ENCODE results near the gene UGT2B15.
"Not testable (repeated sequence)": the region's sequence is repeated elsewhere in the genome, so short reads cannot be mapped to it uniquely, and the experiment has no call there.

UGT2B15 gene

DNA sequence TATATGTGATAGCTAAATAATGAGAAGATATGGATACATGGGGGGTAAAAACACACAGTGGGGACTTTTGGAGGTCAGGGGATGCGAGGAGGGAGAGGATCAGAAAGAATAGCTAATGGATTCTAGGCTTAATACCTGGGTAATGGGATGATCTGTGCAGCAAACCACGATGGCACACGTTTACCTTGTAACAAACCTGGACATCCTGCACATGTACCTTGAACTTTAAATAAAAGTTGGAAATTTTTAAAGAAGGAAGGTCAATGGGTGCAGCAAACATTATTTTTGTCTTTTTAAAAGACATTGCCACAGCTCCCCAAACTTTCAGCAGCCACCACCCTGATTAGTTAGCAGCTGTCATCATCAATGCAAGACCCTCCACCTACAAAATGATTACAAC is 29.7 kb upstream of the UGT2B15 start:
- in situ Hi-C loops (cut with MboI; ENCODE audit: low sequenced_read_pairs, unreplicated experiment) = no loop called here
- TF ChIP-seq, protein P1, sequence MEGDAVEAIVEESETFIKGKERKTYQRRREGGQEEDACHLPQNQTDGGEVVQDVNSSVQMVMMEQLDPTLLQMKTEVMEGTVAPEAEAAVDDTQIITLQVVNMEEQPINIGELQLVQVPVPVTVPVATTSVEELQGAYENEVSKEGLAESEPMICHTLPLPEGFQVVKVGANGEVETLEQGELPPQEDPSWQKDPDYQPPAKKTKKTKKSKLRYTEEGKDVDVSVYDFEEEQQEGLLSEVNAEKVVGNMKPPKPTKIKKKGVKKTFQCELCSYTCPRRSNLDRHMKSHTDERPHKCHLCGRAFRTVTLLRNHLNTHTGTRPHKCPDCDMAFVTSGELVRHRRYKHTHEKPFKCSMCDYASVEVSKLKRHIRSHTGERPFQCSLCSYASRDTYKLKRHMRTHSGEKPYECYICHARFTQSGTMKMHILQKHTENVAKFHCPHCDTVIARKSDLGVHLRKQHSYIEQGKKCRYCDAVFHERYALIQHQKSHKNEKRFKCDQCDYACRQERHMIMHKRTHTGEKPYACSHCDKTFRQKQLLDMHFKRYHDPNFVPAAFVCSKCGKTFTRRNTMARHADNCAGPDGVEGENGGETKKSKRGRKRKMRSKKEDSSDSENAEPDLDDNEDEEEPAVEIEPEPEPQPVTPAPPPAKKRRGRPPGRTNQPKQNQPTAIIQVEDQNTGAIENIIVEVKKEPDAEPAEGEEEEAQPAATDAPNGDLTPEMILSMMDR (IDR thresholded peaks at IDR 0.05; ENCODE audit: borderline replicate concordance, control extremely low read depth, extremely low read depth, insufficient read depth, missing control alignments) = no peak
- no peak for DNase-seq (ENCODE audit: low spot score)

GRCh38 chr4:68693325-68694075 is 23.0 kb upstream of the UGT2B15 start:
- in situ Hi-C loops (cut with MboI; ENCODE audit: low sequenced_read_pairs, unreplicated experiment) = no loop called here
- no peak for DNase-seq (ENCODE audit: low spot score)
- TF ChIP-seq, protein P1 (IDR thresholded peaks at IDR 0.05; ENCODE audit: borderline replicate concordance, control extremely low read depth, extremely low read depth, insufficient read depth, missing control alignments) = no peak

DNA sequence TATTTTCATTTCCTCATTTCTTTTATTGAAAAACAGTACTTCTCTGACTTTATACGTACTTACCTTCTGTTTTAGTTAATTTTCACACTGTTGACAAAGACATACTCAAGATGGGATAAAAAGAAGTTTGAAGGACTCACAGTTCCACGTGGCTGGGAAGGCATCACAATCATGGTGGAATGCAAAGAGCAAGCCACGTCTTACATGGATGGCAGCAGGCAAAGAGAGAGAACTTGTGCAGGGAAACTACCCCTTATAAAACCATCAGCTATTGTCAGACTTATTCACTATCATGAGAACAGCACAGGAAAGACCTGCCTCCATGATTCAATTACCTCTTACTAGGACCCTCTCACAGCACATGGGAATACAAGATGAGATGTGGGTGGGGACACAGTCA is 20.7 kb upstream of the UGT2B15 start:
- TF ChIP-seq, protein P1 (IDR thresholded peaks at IDR 0.05; ENCODE audit: borderline replicate concordance, control extremely low read depth, extremely low read depth, insufficient read depth, missing control alignments) = no peak
- no peak for DNase-seq (ENCODE audit: low spot score)
- in situ Hi-C loops (cut with MboI; ENCODE audit: low sequenced_read_pairs, unreplicated experiment) = no loop called here

- DNase-seq (ENCODE audit: low spot score) = no peak
- in situ Hi-C loops (cut with MboI; ENCODE audit: low sequenced_read_pairs, unreplicated experiment) = no loop called here
- TF ChIP-seq, protein P1 (IDR thresholded peaks at IDR 0.05; ENCODE audit: borderline replicate concordance, control extremely low read depth, extremely low read depth, insufficient read depth, missing control alignments) = no peak
Measured at GRCh38 chr4:68683034-68683433, 12.6 kb upstream of the UGT2B15 start.

GRCh38 chr4:68681298-68681697 is 10.8 kb upstream of the UGT2B15 start:
- in situ Hi-C loops (cut with MboI; ENCODE audit: low sequenced_read_pairs, unreplicated experiment); DNase-seq (ENCODE audit: low spot score): not testable (repeated sequence)

DNA sequence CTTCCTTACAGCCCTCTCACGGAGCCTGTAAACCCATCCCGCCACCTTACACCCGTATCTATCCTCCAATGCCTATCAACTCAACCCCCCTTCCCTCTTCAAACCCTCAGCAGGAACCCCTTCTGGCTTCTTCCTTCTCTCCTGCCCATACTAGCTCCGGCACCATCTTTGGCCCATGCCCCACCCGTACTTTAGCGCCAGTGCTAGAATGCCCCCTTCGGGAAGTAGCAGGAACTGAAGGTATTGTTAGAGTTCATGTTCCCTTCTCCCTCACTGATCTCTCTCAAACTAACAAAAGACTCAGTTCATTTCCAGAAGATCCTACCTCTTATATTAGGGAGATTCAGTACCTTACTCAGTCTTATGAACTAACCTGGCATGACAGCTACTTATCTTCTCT is 2.7 kb upstream of the UGT2B15 start:
- TF ChIP-seq, protein P1 (IDR thresholded peaks at IDR 0.05; ENCODE audit: borderline replicate concordance, control extremely low read depth, extremely low read depth, insufficient read depth, missing control alignments) = no peak
- no peak for DNase-seq (ENCODE audit: low spot score)
- in situ Hi-C loops (cut with MboI; ENCODE audit: low sequenced_read_pairs, unreplicated experiment) = no loop called here

DNA sequence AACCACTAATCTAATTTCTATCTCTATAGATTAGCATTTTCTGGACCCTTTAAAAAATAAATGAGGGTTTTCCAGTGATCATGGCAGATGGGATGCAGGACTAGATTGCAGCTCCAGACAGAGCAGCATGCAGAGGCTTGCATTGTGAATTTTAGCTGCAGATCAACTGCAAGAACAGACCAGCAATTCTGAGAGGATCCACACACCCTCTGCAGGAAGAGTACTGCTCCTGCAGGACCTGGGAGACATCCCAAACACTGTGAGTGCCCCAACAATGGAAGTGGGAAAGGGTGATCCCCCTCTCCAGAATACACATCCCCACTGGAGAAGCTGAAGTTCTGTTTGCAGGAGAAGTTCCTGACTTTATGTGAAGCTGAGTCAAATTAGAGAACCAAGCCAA is 765 bp upstream of the UGT2B15 start:
- DNase-seq (ENCODE audit: low spot score); in situ Hi-C loops (cut with MboI; ENCODE audit: low sequenced_read_pairs, unreplicated experiment): not testable (repeated sequence)

GRCh38 chr4:68668537-68669163 is 1.8 kb downstream of the UGT2B15 start:
- DNase-seq (ENCODE audit: low spot score); in situ Hi-C loops (cut with MboI; ENCODE audit: low sequenced_read_pairs, unreplicated experiment): not testable (repeated sequence)

DNA sequence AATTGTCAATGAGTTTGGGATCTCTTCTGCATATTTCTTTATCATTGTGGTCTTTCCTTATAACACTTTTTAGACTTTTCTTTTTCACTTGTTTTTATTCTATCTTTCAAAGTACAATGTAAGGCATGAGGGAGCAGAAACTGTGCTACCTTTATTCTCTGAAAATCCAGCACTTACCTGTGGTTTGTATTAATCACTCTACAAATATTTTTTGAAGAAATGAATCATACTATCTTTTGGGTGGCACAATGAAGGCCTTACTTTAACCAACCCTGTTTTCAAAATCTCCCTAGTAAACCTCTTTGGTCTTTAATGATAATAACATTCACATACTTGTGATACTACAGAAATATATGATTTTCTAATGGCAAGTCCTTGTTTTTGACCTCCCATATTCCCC is 2.9 kb downstream of the UGT2B15 start:
- in situ Hi-C loops (cut with MboI; ENCODE audit: low sequenced_read_pairs, unreplicated experiment); DNase-seq (ENCODE audit: low spot score): not testable (repeated sequence)

DNA sequence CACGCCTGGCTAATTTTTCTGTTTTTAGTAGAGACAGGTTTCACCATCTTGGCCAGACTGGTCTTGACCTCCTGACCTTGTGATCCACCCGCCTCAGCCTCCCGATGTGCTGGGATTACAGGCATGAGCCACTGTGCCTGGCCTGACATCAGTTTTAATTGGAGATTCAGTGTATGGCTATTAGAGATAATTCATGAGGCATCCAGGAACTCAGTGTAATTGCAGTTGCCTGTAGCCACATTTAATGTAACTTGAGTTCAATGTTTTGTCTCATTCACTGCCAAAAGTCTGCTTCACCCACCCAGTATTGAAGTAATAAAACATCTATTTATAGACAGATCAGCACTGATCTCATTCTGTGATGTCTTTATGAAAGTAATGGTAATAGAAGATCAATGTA is 5.7 kb downstream of the UGT2B15 start:
- DNase-seq (ENCODE audit: low spot score); in situ Hi-C loops (cut with MboI; ENCODE audit: low sequenced_read_pairs, unreplicated experiment): not testable (repeated sequence)

- DNase-seq (ENCODE audit: low spot score); in situ Hi-C loops (cut with MboI; ENCODE audit: low sequenced_read_pairs, unreplicated experiment): not testable (repeated sequence)
Measured at GRCh38 chr4:68662836-68663574, 7.4 kb downstream of the UGT2B15 start.

Data from GM13976 (cell line).